Activated T-helper 9 cell treated with anti-CD3 and anti-CD28 coated beads, Interleukin-2, amount 50 U/mL, for 16 hours (primary cell): ENCODE measurements around the gene CALML3.

Experiments
- DNase-seq: peaks from one replicate; pipeline ENCODE4 v3.0.0-alpha.2; 2020; ENCODE audit warnings: low read depth

Gene CALML3

GRCh38 chr10:5570007-5570655, 45.4 kb downstream of the CALML3 start:
- DNase-seq = no peak

- no peak for DNase-seq
These were observed 46.4 kb downstream of the CALML3 start for GRCh38 chr10:5570979-5571810.

GRCh38 chr10:5571826-5572225, 47.1 kb downstream of the CALML3 start:
- no peak for DNase-seq

- DNase-seq = no peak
These were observed 48.7 kb downstream of the CALML3 start for GRCh38 chr10:5573319-5573950.

- DNase-seq = no peak
These were observed 49.3 kb downstream of the CALML3 start for GRCh38 chr10:5573968-5574641.

- no peak for DNase-seq
These were observed 49.9 kb downstream of the CALML3 start for GRCh38 chr10:5574642-5575131.

GRCh38 chr10:5575144-5575481, 50.4 kb downstream of the CALML3 start:
- DNase-seq = no peak

- DNase-seq = no peak
These were observed 50.9 kb downstream of the CALML3 start for GRCh38 chr10:5575482-5576153.

- DNase-seq = no peak
These were observed 51.5 kb downstream of the CALML3 start for GRCh38 chr10:5576154-5576748.
